GM12891 (cell line): ENCODE data around the gene MMP28.

Source experiments
- PAX5 ChIP-seq: IDR thresholded peaks from 2 replicates; pipeline ENCODE4 v1.6.1; 2011; ENCODE audit warnings: low read length, moderate library complexity, mild to moderate bottlenecking; ENCODE audit not compliant: insufficient read depth, severe bottlenecking
- POLR2A ChIP-seq: IDR thresholded peaks from 2 replicates; pipeline ENCODE4 v1.6.1; 2011; ENCODE audit warnings: low read depth, low read length, control low read depth
- POLR2AphosphoS5 ChIP-seq: IDR thresholded peaks from 2 replicates; pipeline ENCODE4 v1.6.1; 2011; ENCODE audit warnings: low read depth, low read length, control low read depth
- SPI1 ChIP-seq: IDR thresholded peaks from 2 replicates; pipeline ENCODE4 v1.6.1; 2011; ENCODE audit warnings: low read depth, low read length, control low read depth
- TAF1 ChIP-seq: IDR thresholded peaks from 2 replicates; pipeline ENCODE4 v1.6.1; 2011; ENCODE audit warnings: low read depth, low read length, control low read depth

DNA sequence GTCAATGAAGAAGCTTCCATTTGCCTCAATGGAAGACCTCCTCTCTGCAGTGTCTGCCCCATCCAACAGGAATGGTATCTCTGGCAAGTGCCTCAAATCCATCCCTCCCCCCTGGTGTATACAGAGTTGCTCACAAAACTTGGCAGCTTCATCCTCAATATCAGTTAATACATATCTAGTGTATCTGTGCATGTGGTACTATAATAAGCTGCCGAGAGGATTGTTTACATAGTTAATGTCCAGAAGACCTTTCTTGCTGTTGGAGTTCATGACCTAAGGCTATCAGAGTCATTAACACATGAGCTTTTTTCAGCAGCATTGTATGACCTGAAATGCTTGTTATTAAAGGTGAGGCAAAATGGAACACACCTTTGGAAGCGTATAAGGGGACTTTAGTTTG, 78.0 kb downstream of the MMP28 start:
- TF ChIP-seq POLR2AphosphoS5 = no peak
- no peak for TF ChIP-seq TAF1
- no peak for TF ChIP-seq POLR2A
- TF ChIP-seq SPI1 = no peak
- TF ChIP-seq PAX5 = no peak
